Activated effector memory CD4-positive, alpha-beta T cell treated with anti-CD3 and anti-CD28 coated beads, Interleukin-2, amount 50 U/mL, for 16 hours (primary cell): Measurements from ENCODE around the gene DLX1.
"Not testable (repeated sequence)": the region's sequence is repeated elsewhere in the genome, so short reads cannot be mapped to it uniquely, and the experiment has no call there.

Experiments used
- DNase-seq: peaks from one replicate; pipeline ENCODE4 v3.0.0-alpha.2; 2020

The DLX1 gene

GRCh38 chr2:172085460-172086159 is at the start of gene DLX1:
Gene DLX1, plus strand, starts transcription at chr2:172085507. Its CDS starts 171 bp downstream, at chr2:172085678.
- no peak for DNase-seq

GRCh38 chr2:172038121-172038520 is 47.2 kb upstream of the DLX1 start:
- no peak for DNase-seq

GRCh38 chr2:172038604-172039003 is 46.7 kb upstream of the DLX1 start:
- no peak for DNase-seq

- DNase-seq, result no peak
Measured at GRCh38 chr2:172039011-172039704, 46.1 kb upstream of the DLX1 start.

- no peak for DNase-seq
Measured at GRCh38 chr2:172040311-172040710, 45.0 kb upstream of the DLX1 start.

- DNase-seq, result no peak
Measured at GRCh38 chr2:172046080-172046678, 39.1 kb upstream of the DLX1 start.

- DNase-seq, result no peak
Measured at GRCh38 chr2:172046866-172047565, 38.3 kb upstream of the DLX1 start.

GRCh38 chr2:172047566-172048507 is 37.5 kb upstream of the DLX1 start:
- DNase-seq, result no peak

GRCh38 chr2:172048508-172049503 is 36.5 kb upstream of the DLX1 start:
- no peak for DNase-seq

- DNase-seq, result no peak
Measured at GRCh38 chr2:172049567-172050120, 35.7 kb upstream of the DLX1 start.

GRCh38 chr2:172050479-172051125 is 34.7 kb upstream of the DLX1 start:
- no peak for DNase-seq

- DNase-seq, result no peak
Measured at GRCh38 chr2:172052000-172052983, 33.0 kb upstream of the DLX1 start.

GRCh38 chr2:172053486-172053885 is 31.8 kb upstream of the DLX1 start:
- no peak for DNase-seq

- no peak for DNase-seq
Measured at GRCh38 chr2:172056293-172056692, 29.0 kb upstream of the DLX1 start.

- DNase-seq, result no peak
Measured at GRCh38 chr2:172058660-172059059, 26.6 kb upstream of the DLX1 start.

- not testable (repeated sequence) for DNase-seq
Measured at GRCh38 chr2:172060118-172060517, 25.2 kb upstream of the DLX1 start.

- DNase-seq, result no peak
Measured at GRCh38 chr2:172062402-172063004, 22.8 kb upstream of the DLX1 start.

GRCh38 chr2:172063446-172063845 is 21.9 kb upstream of the DLX1 start:
- DNase-seq, result no peak
